BJ (cell line): ENCODE measurements around the gene CRIM1. TPM values are rescaled to one million over a fixed set of nuclear protein-coding genes. Genes with fewer than 3 reads are reported as not detected.

Experiments
- CTCF ChIA-PET: fragments of 350-600 bp; formaldehyde crosslinking; extraction: SDS; loops from one replicate; lab custom pipeline; 2021; ENCODE audit warnings: antibody characterized with exemption, inconsistent platforms; lab: Yijun Ruan, JAX
- POLR2A ChIA-PET: fragments of 300-600 bp; sonication (Branson Sonifier 250); formaldehyde crosslinking; extraction: SDS; loops from one replicate; lab custom pipeline; 2021; ENCODE audit warnings: antibody characterized with exemption; lab: Charles Lee
- DNase-seq: peaks from one replicate; pipeline ENCODE4 v3.0.0-alpha.2; 2011; ENCODE audit warnings: low read depth
- H3K27me3 ChIP-seq: 2 replicates; pipeline ENCODE4 v1.6.0; 2011; ENCODE audit warnings: low read length; ENCODE audit not compliant: control insufficient read depth, insufficient read depth
- H3K36me3 ChIP-seq: 2 replicates; pipeline ENCODE4 v1.5.1; 2011; ENCODE audit warnings: low read length; ENCODE audit not compliant: control insufficient read depth, insufficient read depth
- H3K4me3 ChIP-seq: 2 replicates; pipeline ENCODE4 v1.5.1; 2011; ENCODE audit warnings: low read depth, mild to moderate bottlenecking, control low read depth, low read length
- polyA plus RNA-seq: library from polyadenylated mRNA; depleted of rRNA; stranded (reverse); fragments of >200 nt; gene quantifications from 2 replicates; pipeline ENCODE4 v1.2.3, GENCODE V29; 2011
- TF ChIP-seq, protein P1 (sequence below): IDR thresholded peaks from 2 replicates; pipeline ENCODE4 v1.5.1; 2011; ENCODE audit warnings: low read depth, mild to moderate bottlenecking, control low read depth, inconsistent platforms, low read length, moderate library complexity; ENCODE audit not compliant: insufficient read depth

CRIM1 gene
- polyA plus RNA-seq, 1 experiment, result 729 TPM

DNA sequence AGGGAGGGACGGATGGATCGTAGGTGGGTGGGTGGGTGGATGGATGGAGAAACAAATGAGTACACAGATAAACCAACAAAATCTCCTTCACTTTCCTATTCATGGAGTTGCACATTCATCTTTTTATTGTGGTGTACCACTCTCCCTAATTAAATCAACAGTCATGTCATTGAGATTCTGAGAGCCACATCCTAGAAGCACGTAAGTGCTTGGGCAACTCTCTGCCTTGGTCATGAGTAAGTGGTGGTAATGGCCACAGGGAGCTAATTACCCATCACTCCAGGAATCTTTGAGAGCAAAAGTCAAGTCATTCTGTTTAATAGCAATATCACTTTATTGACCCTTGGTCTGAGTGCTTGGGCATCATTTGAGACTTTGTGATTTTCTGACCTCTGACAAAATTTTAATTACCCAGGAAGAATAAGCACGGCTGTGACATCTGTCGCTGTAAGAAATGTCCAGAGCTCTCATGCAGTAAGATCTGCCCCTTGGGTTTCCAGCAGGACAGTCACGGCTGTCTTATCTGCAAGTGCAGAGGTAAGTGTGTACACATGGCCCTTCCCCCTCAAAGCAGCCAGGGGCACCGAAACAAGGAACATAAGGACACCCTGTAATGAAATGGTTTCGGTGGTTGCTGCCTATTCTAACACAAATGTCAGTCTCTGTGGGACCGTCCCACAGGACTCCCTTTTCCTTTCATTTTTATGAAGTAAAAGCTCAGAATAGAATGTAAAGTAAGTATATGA is 156.5 kb downstream of the CRIM1 start:
- Histone ChIP-seq H3K4me3 (no peak overlapping the region), H3K27me3 (no peaks in the 10 kb centered on the region), H3K36me3 (peaks cover 17% of the 10 kb centered on the region)
- DNase-seq, result no peak
- TF ChIP-seq, protein P1, sequence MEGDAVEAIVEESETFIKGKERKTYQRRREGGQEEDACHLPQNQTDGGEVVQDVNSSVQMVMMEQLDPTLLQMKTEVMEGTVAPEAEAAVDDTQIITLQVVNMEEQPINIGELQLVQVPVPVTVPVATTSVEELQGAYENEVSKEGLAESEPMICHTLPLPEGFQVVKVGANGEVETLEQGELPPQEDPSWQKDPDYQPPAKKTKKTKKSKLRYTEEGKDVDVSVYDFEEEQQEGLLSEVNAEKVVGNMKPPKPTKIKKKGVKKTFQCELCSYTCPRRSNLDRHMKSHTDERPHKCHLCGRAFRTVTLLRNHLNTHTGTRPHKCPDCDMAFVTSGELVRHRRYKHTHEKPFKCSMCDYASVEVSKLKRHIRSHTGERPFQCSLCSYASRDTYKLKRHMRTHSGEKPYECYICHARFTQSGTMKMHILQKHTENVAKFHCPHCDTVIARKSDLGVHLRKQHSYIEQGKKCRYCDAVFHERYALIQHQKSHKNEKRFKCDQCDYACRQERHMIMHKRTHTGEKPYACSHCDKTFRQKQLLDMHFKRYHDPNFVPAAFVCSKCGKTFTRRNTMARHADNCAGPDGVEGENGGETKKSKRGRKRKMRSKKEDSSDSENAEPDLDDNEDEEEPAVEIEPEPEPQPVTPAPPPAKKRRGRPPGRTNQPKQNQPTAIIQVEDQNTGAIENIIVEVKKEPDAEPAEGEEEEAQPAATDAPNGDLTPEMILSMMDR, result no peak
- CTCF ChIA-PET, result interaction anchor here (1.0 to 2.3 kb wide), 2 partner anchors 60 to 153 kb away, joined by 3 to 11 read pairs; no protein-coding TSS in a partner anchor
- POLR2A ChIA-PET, result no interaction called here

DNA sequence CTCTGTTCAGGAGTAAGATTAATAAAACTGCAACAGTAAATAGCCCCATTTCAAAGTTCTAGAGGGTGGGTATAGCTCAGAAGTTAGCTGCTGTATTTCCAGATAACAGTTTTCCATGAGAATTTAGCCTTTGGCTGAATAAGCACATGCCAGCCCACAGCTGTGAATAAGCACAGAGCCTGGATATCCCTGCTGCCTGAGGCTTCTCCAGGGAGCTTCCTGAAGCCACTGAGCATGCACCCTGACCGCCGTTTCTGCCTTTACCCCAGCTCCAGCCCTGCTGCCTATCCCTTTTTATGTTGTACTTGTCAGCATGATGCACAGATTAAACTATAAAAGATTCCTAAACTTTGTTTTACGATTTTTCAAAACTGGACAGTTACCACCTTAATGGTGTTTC is 157.1 kb downstream of the CRIM1 start:
- H3K4me3 ChIP-seq, result no peak overlapping the region
- H3K27me3 ChIP-seq, result no peaks in the 10 kb centered on the region
- DNase-seq, result no peak
- H3K36me3 ChIP-seq, result peaks cover 23% of the 10 kb centered on the region
- CTCF ChIA-PET, result interaction anchor here (0.9 to 2.3 kb wide), 3 partner anchors 41 to 152 kb away, joined by 3 to 11 read pairs (median 3); no protein-coding TSS in a partner anchor
- POLR2A ChIA-PET, result no interaction called here
- TF ChIP-seq, protein P1, result no peak

DNA sequence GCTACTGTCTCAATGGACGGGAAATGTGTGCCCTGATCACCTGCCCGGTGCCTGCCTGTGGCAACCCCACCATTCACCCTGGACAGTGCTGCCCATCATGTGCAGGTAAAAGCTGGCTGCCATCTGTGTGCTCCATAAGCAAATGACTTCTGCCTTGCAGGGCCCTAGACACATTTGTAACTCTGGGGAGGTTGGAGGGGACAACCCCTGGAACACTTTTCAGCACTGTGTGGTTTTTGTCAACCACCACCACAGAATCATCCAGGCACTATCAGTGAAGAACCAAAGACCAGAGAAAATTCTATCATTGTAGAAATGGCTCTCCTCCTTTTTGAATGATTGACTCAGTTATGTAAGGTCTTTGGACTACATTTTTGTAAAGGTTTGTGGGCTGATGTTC is 158.1 kb downstream of the CRIM1 start:
- TF ChIP-seq, protein P1, result no peak
- H3K27me3 ChIP-seq, result no peaks in the 10 kb centered on the region
- ChIA-PET CTCF (interaction anchor here (1.6 to 2.3 kb wide), 2 partner anchors 151 to 161 kb away, joined by 5 to 11 read pairs; no protein-coding TSS in a partner anchor), POLR2A (no interaction called here)
- peaks cover 23% of the 10 kb centered on the region for H3K36me3 ChIP-seq
- H3K4me3 ChIP-seq, result no peak overlapping the region
- no peak for DNase-seq

DNA sequence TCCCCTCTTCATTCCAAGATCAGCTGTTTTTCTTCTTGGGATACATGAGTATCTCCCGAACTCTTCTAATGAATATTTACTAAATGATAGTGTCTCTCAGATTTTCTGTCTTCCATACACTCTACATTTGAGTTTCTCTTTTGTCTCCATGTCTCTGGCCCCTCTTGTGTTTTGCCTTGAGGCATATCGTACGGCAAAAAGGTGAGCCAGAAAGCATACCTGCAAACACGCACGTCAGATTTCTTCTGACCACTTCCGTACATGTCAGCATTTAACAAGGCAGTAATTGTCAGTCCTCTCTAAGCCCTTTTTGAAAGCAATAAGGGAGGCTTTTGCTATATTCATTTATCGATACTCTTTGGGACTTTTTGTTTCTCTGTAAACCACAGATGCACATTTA is 160.0 kb downstream of the CRIM1 start:
- TF ChIP-seq, protein P1, result no peak
- DNase-seq, result no peak
- CTCF ChIA-PET, result interaction anchor here (1.2 kb wide), 1 partner anchor 8 kb away, joined by 8 read pairs; no protein-coding TSS in a partner anchor
- Histone ChIP-seq H3K27me3 (no peaks in the 10 kb centered on the region), H3K36me3 (peaks cover 31% of the 10 kb centered on the region), H3K4me3 (no peak overlapping the region)
- POLR2A ChIA-PET, result no interaction called here

DNA sequence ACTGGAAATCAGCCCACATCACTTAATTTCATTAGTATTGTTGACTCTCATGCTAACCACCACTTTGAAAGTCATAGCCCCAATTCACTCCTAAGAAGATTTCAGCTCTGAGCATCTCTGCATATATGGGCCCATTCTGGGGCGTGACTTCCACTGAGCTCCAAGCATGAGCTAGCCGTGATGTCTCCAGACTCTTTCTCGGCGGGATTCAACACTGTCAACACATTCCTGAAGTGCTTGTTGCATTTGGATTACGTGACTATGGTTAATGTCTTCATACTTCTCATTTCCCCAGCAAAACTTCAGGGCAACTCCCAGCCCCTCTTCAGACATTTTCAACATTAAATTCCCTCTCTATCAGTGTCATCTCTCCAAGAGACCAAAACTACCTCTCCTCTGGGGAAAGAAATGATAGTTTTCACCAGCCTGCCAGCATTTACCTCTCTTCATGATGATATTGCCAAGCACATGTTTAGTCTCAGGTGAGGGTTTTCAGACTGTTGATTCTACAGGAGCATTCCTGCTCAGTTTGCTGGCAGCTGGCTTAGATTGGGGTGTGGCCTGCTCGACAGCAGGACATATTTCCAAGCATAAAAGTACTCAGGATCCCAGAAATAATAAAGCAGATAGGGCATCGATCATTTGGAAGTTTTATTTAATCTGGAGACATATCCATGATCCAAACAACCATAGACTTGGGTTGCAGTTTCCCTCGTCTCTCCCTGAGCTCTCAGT is 160.7 kb downstream of the CRIM1 start:
- ChIA-PET POLR2A (no interaction called here), CTCF (interaction anchor here (0.6 to 1.2 kb wide), 2 partner anchors 9 to 125 kb away, joined by 3 to 8 read pairs; no protein-coding TSS in a partner anchor)
- no peak for DNase-seq
- Histone ChIP-seq H3K36me3 (peaks cover 34% of the 10 kb centered on the region), H3K4me3 (no peak overlapping the region), H3K27me3 (no peaks in the 10 kb centered on the region)
- TF ChIP-seq, protein P1, result no peak
